Activated CD8-positive, alpha-beta T cell treated with anti-CD3 and anti-CD28 coated beads for 36 hours (primary cell): ENCODE data around the gene CEMP1. TPM values are rescaled to one million over a fixed set of nuclear protein-coding genes. Genes with fewer than 3 reads are reported as not detected.

Experiments used
- ATAC-seq: fragments of 200-7000 bp; cut with Tn5 transposase; one replicate; pipeline ENCODE4 v1.10.0; 2021; ENCODE audit warnings: mild to moderate bottlenecking, moderate library complexity
- CTCF ChIA-PET: fragments of 350-600 bp; sonication (Branson Sonifier 250); formaldehyde crosslinking; loops from one replicate; lab custom pipeline; 2021; ENCODE audit warnings: antibody characterized with exemption; lab: Charles Lee
- POLR2A ChIA-PET: fragments of 350-600 bp; sonication (Branson Sonifier 250); formaldehyde crosslinking; loops from one replicate; lab custom pipeline; 2021; ENCODE audit warnings: antibody characterized with exemption; lab: Charles Lee
- DNase-seq: peaks from one replicate; pipeline ENCODE4 v3.0.0-alpha.2; 2020
- H3K27ac Mint-ChIP-seq: one replicate; pipeline ENCODE4 v1.8.0; 2021; ENCODE audit warnings: mild to moderate bottlenecking, mixed read lengths
- H3K27me3 Mint-ChIP-seq: one replicate; pipeline ENCODE4 v1.8.0; 2021; ENCODE audit warnings: mixed read lengths
- H3K36me3 Mint-ChIP-seq: one replicate; pipeline ENCODE4 v1.8.0; 2021; ENCODE audit warnings: low read depth, mixed read lengths
- H3K4me1 Mint-ChIP-seq: one replicate; pipeline ENCODE4 v1.8.0; 2021; ENCODE audit warnings: low read depth, mixed read lengths
- H3K4me3 Mint-ChIP-seq: one replicate; pipeline ENCODE4 v1.8.0; 2021; ENCODE audit warnings: mild to moderate bottlenecking, moderate library complexity, mixed read lengths
- H3K9me3 Mint-ChIP-seq: one replicate; pipeline ENCODE4 v1.8.0; 2021; ENCODE audit warnings: mixed read lengths
- intact Hi-C: fragments of 100-400 bp; cut with micrococcal nuclease; formaldehyde crosslinking; loops from one replicate; pipeline ENCODE4 v1.10.0; 2022
- total RNA-seq, 2 experiments: library from RNA; stranded (reverse); gene quantifications; one replicate each; pipeline ENCODE4 v1.2.3, GENCODE V29; 2021
- TF ChIP-seq, protein P1 (sequence below): fragments of 200-600 bp; IDR thresholded peaks from one replicate; pipeline ENCODE4 v1.8.0; 2022; ENCODE audit warnings: antibody characterized with exemption, mild to moderate bottlenecking

Gene CEMP1
- total RNA-seq, 2 experiments from 2014 or later = not detected

DNA sequence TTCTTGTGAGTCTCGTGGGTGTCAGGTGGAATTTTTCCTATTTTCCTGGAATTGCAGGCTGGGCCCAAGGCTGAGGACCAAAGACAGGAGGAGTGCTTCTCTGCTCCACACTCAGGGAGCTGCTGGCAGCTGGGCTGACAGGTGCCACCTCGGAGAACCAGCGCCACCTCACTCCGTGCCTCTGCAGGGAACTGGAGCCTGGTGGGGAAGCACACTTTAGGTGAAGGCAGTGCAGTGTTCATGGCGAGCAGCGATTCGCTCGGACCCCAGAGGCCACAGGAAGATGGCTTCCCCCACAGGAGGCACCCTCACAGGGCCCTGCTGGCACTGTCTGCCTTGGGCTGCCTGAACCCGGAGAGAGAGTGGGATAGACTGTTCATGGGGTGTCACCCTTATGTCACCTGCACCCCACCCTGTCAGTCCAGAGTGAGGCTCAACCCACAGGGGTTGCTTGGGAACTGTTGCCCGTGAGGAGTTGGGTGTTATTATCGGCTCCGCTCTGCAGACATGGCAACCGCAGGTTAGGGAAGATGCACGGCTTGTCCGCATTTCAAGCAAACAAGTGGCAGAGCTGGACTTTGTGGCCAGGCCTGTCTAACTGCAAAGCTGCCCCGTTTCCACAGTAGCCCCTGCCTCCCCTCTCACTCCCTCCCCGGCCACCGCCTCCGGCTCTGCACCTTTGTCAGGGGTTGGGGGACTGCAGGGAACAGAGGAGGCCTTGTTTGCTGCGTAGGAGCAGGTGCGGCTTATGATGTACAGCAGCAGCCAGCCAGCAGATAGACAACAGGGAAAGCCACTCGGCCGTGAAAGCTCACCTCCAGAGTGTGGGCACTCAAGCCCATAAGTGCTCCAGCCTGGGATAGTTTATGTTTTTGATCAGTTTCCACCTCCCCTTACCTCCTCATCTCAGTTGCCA, 40.8 kb downstream of the CEMP1 start:
- intact Hi-C loops = no loop called here
- no peaks in the 10 kb centered on the region for H3K9me3 Mint-ChIP-seq
- H3K4me3 Mint-ChIP-seq = no peak overlapping the region
- ATAC-seq (no peak), DNase-seq (no peak)
- H3K4me1 Mint-ChIP-seq = peaks cover 21% of the 10 kb centered on the region
- TF ChIP-seq, protein P1, sequence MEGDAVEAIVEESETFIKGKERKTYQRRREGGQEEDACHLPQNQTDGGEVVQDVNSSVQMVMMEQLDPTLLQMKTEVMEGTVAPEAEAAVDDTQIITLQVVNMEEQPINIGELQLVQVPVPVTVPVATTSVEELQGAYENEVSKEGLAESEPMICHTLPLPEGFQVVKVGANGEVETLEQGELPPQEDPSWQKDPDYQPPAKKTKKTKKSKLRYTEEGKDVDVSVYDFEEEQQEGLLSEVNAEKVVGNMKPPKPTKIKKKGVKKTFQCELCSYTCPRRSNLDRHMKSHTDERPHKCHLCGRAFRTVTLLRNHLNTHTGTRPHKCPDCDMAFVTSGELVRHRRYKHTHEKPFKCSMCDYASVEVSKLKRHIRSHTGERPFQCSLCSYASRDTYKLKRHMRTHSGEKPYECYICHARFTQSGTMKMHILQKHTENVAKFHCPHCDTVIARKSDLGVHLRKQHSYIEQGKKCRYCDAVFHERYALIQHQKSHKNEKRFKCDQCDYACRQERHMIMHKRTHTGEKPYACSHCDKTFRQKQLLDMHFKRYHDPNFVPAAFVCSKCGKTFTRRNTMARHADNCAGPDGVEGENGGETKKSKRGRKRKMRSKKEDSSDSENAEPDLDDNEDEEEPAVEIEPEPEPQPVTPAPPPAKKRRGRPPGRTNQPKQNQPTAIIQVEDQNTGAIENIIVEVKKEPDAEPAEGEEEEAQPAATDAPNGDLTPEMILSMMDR = no peak
- no peaks in the 10 kb centered on the region for H3K27me3 Mint-ChIP-seq
- no peaks in the 10 kb centered on the region for H3K36me3 Mint-ChIP-seq
- POLR2A ChIA-PET = no interaction called here
- no peak overlapping the region for H3K27ac Mint-ChIP-seq
- CTCF ChIA-PET = interaction anchor here (2.2 kb wide), 1 partner anchor 11 kb away, joined by 8 read pairs; no protein-coding TSS in a partner anchor

DNA sequence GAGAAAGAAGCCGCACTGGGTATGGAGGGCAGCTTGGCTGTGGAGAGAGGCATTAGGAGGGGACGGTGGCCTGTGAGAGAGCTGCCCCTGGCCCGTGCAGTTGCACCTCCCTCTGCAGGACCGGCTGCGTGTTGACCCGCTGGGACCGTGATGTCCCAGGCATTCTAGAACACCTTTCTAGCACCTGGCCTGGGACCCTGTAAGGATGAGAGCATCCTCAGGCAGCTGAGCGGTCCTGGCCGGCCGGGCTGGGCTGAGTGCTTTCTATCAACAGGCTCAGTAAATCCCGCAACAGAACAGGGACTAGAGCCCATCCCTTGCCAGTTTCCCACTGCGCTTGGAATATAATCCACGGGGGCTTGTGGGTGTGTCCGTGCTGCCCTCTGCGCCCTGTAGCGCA, 41.6 kb downstream of the CEMP1 start:
- no peak for DNase-seq
- no peaks in the 10 kb centered on the region for H3K27me3 Mint-ChIP-seq
- CTCF ChIA-PET = no interaction called here

DNA sequence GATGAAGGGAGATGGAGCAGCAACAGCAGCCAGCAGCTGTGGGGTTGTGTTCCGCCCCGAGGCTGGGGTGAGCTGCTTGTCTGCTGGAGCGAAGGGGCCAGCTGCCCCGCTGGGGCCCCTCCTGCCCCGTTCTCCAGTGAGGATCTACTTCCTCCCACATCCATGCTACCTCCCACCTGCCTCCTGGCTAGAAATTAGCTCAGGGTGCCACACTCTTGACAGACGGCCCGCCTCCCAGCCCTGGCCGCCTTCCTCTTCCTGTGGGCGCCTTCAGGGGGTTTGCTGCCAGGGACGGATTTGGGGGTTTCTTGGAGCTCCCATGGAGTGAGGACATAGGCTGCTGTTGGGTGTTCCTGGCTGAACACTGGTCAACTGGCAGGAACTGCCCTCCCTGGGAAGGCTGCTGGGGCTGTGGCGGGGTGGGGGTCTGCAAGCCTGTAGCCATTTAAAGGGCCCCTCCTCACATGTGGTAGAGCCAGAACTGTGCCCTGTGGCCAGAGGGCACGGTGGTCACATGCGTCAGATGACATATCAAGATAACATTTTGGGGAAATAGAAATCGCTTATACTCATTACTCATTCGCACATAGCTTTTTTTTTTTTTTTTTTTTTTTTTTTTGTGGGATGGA, 43.2 kb downstream of the CEMP1 start:
- Mint-ChIP-seq H3K9me3 (no peaks in the 10 kb centered on the region), H3K27me3 (no peaks in the 10 kb centered on the region), H3K36me3 (no peaks in the 10 kb centered on the region), H3K4me1 (peaks cover 21% of the 10 kb centered on the region), H3K27ac (no peak overlapping the region), H3K4me3 (no peak overlapping the region)
- CTCF ChIA-PET = interaction anchor here (1.2 to 2.1 kb wide), 3 partner anchors 13 to 58 kb away, joined by 4 to 10 read pairs (median 5); partner anchors contain the start of gene TBC1D24
- no peak for ATAC-seq
- intact Hi-C loops = no loop called here
- POLR2A ChIA-PET = interaction anchor here (1.0 to 1.6 kb wide), 3 partner anchors 10 to 99 kb away, joined by 3 to 6 read pairs (median 3); partner anchors contain the start of gene TBC1D24
- DNase-seq = no peak
- TF ChIP-seq, protein P1 = no peak

More for the DNA sequence above, 41.6 kb downstream of the CEMP1 start:
- Mint-ChIP-seq H3K36me3 (no peaks in the 10 kb centered on the region), H3K9me3 (no peaks in the 10 kb centered on the region), H3K4me3 (no peak overlapping the region), H3K27ac (no peak overlapping the region), H3K4me1 (peaks cover 21% of the 10 kb centered on the region)
- POLR2A ChIA-PET = no interaction called here
- no peak for ATAC-seq
- TF ChIP-seq, protein P1 = no peak
- intact Hi-C loops = no loop called here

DNA sequence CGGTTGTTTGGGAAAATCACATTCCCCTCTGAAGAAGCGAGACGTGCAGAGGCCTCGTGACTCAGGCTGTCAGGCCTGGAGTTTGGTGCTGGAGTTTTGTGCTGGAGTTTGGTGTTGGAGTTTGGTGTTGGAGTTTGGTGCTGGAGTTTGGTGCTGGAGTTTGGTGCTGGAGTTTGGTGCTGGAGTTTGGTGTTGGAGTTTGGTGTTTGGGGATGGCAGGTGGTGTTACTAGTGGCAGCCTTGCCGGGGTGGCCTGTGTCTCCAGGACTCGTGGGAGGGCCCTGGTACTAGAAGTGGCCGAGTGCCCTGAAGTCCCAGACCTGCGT, 43.7 kb downstream of the CEMP1 start:
- Mint-ChIP-seq H3K4me1 (peaks cover 21% of the 10 kb centered on the region), H3K27me3 (no peaks in the 10 kb centered on the region), H3K27ac (peak overlapping the region; percentile 48), H3K4me3 (peak overlapping the region; percentile 26), H3K36me3 (no peaks in the 10 kb centered on the region), H3K9me3 (no peaks in the 10 kb centered on the region)
- ChIA-PET POLR2A (interaction anchor here (1.1 kb wide), 1 partner anchor 9 kb away, joined by 3 read pairs; no protein-coding TSS in a partner anchor), CTCF (interaction anchor here (1.2 to 2.1 kb wide), 4 partner anchors 13 to 58 kb away, joined by 3 to 10 read pairs (median 4); partner anchors contain the start of gene TBC1D24)
- TF ChIP-seq, protein P1 = no peak
- DNase-seq (no peak), ATAC-seq (no peak)
- intact Hi-C loops = no loop called here
